ENCODE results near the gene GABRB3.

DNA sequence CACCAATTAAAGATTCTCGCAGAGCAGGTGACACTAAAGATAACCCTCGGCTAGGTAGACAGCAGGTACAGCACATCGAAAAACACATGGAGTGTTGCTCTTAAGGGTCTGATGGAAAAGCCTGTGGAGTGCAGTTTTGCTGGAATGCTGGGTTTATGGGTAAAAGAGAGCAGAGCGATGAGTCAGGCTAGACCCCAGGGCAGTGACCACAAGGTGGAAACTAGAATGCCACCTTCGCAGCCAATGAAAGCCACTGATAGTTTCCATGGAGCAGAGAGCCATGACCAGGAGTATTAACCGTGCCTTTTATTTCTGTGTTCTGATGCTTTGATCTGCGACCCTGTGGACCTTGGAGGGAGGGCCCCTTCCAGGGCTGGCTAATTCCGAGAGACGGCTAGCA, 149.8 kb downstream of the GABRB3 start:
- no peak for TF ChIP-seq POLR2A (IDR thresholded peaks at IDR 0.05)
- TF ChIP-seq, protein P1, sequence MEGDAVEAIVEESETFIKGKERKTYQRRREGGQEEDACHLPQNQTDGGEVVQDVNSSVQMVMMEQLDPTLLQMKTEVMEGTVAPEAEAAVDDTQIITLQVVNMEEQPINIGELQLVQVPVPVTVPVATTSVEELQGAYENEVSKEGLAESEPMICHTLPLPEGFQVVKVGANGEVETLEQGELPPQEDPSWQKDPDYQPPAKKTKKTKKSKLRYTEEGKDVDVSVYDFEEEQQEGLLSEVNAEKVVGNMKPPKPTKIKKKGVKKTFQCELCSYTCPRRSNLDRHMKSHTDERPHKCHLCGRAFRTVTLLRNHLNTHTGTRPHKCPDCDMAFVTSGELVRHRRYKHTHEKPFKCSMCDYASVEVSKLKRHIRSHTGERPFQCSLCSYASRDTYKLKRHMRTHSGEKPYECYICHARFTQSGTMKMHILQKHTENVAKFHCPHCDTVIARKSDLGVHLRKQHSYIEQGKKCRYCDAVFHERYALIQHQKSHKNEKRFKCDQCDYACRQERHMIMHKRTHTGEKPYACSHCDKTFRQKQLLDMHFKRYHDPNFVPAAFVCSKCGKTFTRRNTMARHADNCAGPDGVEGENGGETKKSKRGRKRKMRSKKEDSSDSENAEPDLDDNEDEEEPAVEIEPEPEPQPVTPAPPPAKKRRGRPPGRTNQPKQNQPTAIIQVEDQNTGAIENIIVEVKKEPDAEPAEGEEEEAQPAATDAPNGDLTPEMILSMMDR (IDR thresholded peaks at IDR 0.05) = no peak

Measured in thyroid gland (tissue), 4 donors.